Lower leg skin (tissue), 4 donors: ENCODE results near the gene DNMBP. TPM values are rescaled to one million over a fixed set of nuclear protein-coding genes. Genes with fewer than 3 reads are reported as not detected.

Experiments
- DNase-seq, 2 donors: peaks; one replicate each; pipeline ENCODE4 v3.0.0-alpha.2; 2019; ENCODE audit warnings: low spot score in 2 of 2
- H3K4me3 ChIP-seq: fragments of 200-600 bp; sonication (generic); 2 replicates; pipeline ENCODE4 v1.5.1; 2017; ENCODE audit warnings: mild to moderate bottlenecking, low read depth; ENCODE audit not compliant: poor library complexity, severe bottlenecking
- POLR2A ChIP-seq, 2 donors: fragments of 450-650 bp; IDR thresholded peaks; one replicate each; pipeline ENCODE4 v1.6.1; 2016 to 2017; ENCODE audit warnings: antibody characterized with exemption in 2 of 2, mild to moderate bottlenecking in 1 of 2, moderate library complexity in 1 of 2
- WGBS, 2 donors: methylation state at CpG; one replicate each; pipeline ENCODE4 v1.1.5; 2018; 5-methylcytosine and 5-hydroxymethylcytosine counted together
- intact Hi-C: fragments of 100-400 bp; cut with DNase I; formaldehyde crosslinking; loops from one replicate; pipeline ENCODE4 v1.15.0; 2023; ENCODE audit warnings: low total_unique reads
- total RNA-seq, 4 donors: library from RNA; depleted of rRNA; stranded (reverse); fragments of >200 nt; gene quantifications; one replicate each; pipeline ENCODE4 v1.1.0, GENCODE V29; 2016
- TF ChIP-seq, protein P1 (sequence below), 3 donors: fragments of 450-650 bp; IDR thresholded peaks; one replicate each; pipeline ENCODE4 v1.5.1; 2016; ENCODE audit warnings: antibody characterized with exemption in 3 of 3, mild to moderate bottlenecking in 3 of 3, moderate library complexity in 2 of 3

The DNMBP gene
- total RNA-seq, 4 donors from 2014 or later: 39.8 to 78.0 (median 61.9) TPM

DNA sequence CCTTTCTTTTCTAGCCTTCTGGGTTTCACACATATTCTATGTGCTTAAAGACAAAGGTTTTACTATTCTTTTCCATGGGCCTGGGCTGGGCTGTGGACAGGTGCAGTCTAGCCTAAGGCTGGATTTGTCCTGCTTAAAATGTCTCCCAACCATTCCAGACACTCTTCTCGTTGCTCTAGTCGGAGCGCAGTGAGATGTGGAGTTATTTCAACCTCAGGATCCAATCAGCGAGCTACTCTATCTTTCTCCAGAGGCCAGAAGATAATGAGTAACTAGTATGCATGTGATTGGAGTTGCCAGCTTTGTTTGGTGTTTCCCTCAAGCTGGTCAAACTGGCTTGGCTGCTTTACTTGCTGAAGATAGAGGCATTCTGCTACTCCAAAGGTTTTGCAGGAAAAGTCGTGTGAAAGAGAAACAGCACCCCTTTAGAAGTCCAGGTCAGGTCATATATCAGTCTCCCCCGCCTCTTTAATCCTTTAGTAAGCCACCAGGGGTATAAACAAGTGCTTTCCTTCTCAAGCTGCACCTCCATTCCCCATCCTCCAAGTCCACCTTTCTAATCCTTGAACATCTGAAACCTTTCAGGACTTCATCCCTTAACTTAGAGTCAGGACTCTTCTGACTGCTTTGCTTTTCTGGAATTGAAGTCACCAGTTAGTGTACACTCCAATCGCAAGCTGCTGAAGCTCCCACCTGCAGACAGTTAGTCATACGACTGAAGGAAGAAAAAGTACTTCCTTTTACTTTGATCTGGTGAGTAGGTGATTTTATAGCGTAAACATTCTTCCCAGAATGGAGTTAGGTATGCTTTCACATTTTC lies 78.8 kb downstream of the DNMBP start:
- 46 to 57% methylated on average over 9 of the region's 9 CpGs for WGBS, 2 donors
- TF ChIP-seq, protein P1, sequence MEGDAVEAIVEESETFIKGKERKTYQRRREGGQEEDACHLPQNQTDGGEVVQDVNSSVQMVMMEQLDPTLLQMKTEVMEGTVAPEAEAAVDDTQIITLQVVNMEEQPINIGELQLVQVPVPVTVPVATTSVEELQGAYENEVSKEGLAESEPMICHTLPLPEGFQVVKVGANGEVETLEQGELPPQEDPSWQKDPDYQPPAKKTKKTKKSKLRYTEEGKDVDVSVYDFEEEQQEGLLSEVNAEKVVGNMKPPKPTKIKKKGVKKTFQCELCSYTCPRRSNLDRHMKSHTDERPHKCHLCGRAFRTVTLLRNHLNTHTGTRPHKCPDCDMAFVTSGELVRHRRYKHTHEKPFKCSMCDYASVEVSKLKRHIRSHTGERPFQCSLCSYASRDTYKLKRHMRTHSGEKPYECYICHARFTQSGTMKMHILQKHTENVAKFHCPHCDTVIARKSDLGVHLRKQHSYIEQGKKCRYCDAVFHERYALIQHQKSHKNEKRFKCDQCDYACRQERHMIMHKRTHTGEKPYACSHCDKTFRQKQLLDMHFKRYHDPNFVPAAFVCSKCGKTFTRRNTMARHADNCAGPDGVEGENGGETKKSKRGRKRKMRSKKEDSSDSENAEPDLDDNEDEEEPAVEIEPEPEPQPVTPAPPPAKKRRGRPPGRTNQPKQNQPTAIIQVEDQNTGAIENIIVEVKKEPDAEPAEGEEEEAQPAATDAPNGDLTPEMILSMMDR (IDR thresholded peaks at IDR 0.05): no peak
- intact Hi-C loops: no loop called here
- DNase-seq: peak in 1 of 2 donors; percentile 51
- H3K4me3 ChIP-seq: no peak overlapping the region

GRCh38 chr10:99929360-99929759 lies 80.4 kb downstream of the DNMBP start:
- TF ChIP-seq, protein P1 (IDR thresholded peaks at IDR 0.05): no peak
- TF ChIP-seq POLR2A (IDR thresholded peaks at IDR 0.05): no peak
- WGBS, 2 donors: 82 to 89% methylated on average over 9 of the region's 9 CpGs
- no peak for DNase-seq
- intact Hi-C loops: no loop called here
- H3K4me3 ChIP-seq: no peak overlapping the region

- no peak for DNase-seq
- H3K4me3 ChIP-seq: no peak overlapping the region
- intact Hi-C loops: no loop called here
- WGBS, 2 donors: 65 to 69% methylated on average over 3 of the region's 3 CpGs
- no peak for TF ChIP-seq POLR2A (IDR thresholded peaks at IDR 0.05)
- TF ChIP-seq, protein P1 (IDR thresholded peaks at IDR 0.05): no peak
These were observed 81.9 kb downstream of the DNMBP start for GRCh38 chr10:99927721-99928280.

DNA sequence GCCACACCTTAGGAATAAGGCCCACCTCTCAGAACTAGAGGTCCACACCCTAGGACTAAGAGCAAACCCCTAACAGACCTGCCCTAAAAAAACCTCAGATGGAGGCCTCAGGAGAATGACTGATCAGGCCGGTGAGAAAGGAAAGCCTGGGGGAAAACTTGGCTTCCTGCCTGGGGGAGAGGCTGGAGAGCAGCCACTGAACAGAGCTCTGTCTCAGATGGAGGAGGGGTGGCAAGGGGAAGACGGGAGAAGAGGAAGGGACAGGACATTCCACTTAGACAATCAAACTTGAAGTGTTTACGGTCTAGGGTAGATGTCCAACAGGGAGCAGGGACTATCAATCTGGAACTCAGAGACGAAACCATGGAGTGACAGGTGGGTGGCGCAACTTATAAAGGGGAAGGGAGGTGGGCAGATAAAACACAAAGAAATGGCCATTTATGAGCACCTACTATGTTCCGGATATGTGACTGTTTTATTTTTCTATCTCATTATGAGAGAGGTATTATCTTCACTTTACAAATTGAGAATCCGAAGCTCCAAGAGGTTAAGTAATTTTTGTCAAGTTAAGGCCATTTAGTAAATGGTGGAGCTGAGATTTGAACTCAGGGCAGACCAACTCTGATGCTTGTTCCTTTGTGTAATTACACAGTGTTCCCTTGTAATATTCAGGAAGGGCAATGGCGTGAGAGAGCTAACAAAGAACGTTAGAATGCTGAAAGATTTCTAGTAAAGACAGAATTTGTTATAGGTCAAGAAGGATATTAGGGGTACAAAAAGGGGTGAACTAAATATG lies 82.6 kb downstream of the DNMBP start:
- peak in 1 of 2 donors; percentile 84 for DNase-seq
- WGBS, 2 donors: 67 to 71% methylated on average over 9 of the region's 9 CpGs
- TF ChIP-seq POLR2A (IDR thresholded peaks at IDR 0.05): no peak
- TF ChIP-seq, protein P1 (IDR thresholded peaks at IDR 0.05): no peak
- no peak overlapping the region for H3K4me3 ChIP-seq
- intact Hi-C loops: no loop called here

DNA sequence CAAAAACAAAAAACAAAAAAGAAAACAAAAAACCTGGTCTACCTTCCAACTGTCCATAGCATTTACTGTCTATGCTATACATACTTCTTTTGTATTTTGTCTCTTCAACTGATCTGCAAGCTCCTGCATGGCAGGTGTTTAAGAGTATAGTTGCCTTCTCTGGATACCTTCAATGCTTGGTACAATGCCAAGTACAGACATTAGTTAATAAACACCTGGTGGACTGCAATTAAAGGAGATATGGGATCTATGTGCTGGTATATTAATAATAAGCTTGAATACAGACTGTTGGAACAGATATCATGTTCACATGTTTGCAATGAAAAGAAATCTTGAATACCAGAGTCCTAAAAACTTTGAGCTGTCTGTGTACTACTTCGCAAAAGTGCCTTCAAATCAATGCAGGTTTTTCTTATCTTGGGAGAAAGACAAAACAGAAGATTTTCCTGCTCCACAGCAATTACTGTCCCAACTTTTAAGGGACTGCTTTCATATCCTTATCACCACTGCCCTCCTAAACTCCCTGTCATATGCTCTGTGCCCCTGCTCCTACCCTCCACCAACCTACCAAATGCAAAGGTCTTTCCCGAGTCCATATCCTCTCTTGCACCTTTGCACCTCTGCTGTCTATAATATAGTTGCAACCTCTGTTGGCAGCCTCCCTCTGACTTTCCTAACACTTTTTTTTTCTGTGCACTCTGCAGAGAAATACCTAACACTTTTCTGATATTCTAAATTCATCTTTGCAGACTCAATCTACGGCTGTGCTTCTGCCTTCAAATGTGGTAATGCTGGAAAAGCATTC lies 85.1 kb downstream of the DNMBP start:
- intact Hi-C loops: no loop called here
- no peak for DNase-seq
- WGBS, 2 donors: 70 to 73% methylated on average over 3 of the region's 3 CpGs
- TF ChIP-seq, protein P1 (IDR thresholded peaks at IDR 0.05): no peak
- TF ChIP-seq POLR2A (IDR thresholded peaks at IDR 0.05): no peak
- no peak overlapping the region for H3K4me3 ChIP-seq
